ENCODE results near the gene CCDC146. TPM values are rescaled to one million over a fixed set of nuclear protein-coding genes. Genes with fewer than 3 reads are reported as not detected.
"Not testable (repeated sequence)": the region's sequence is repeated elsewhere in the genome, so short reads cannot be mapped to it uniquely, and the experiment has no call there.

Gene CCDC146
- total RNA-seq, 1 experiment from 2014 or later, result 1.4 TPM

- H3K27ac Mint-ChIP-seq (ENCODE audit: unreplicated experiment), result no peak overlapping the region
- Histone ChIP-seq H3K9me3 (no peaks in the 10 kb centered on the region), H3K4me3 (ENCODE audit: low read depth, low read length) (no peak overlapping the region), H3K36me3 (ENCODE audit: control insufficient read depth, insufficient read depth, low read length) (no peaks in the 10 kb centered on the region), H3K27me3 (replicated peaks; ENCODE audit: control insufficient read depth, insufficient read depth, low read length) (no peaks in the 10 kb centered on the region), H3K4me1 (no peaks in the 10 kb centered on the region)
- intact Hi-C loops (cut with micrococcal nuclease; ENCODE audit: unreplicated experiment), result no loop called here
- no peaks in the 10 kb centered on the region for H3K4me1 Mint-ChIP-seq (ENCODE audit: low read depth, unreplicated experiment)
- peaks cover 9% of the 10 kb centered on the region for H3K9me3 Mint-ChIP-seq (ENCODE audit: unreplicated experiment)
- DNase-seq, result no peak
- POLR2A ChIA-PET, result no interaction called here
- no peak overlapping the region for H3K4me3 Mint-ChIP-seq (ENCODE audit: unreplicated experiment)
- no TSS peak for BruUV-seq (replicated peaks)
- no peaks in the 10 kb centered on the region for H3K36me3 Mint-ChIP-seq (ENCODE audit: insufficient read depth, unreplicated experiment)
- CTCF ChIA-PET, result interaction anchor here (0.5 kb wide), 1 partner anchor 905 kb away, joined by 3 read pairs; no protein-coding TSS in a partner anchor
- no peak for TF ChIP-seq CTCF (IDR thresholded peaks at IDR 0.05; ENCODE audit: insufficient read depth in 1 of 2, low read depth in 1 of 2, low read length in 1 of 2, severe bottlenecking in 1 of 2, unreplicated experiment in 1 of 2)
- no peaks in the 10 kb centered on the region for H3K27me3 Mint-ChIP-seq (ENCODE audit: insufficient read depth, unreplicated experiment)
Measured at GRCh38 chr7:77270094-77270480, 147.7 kb downstream of the CCDC146 start.

GRCh38 chr7:77271766-77272165 lies 149.4 kb downstream of the CCDC146 start:
- Histone ChIP-seq H3K27me3 (replicated peaks; ENCODE audit: control insufficient read depth, insufficient read depth, low read length) (no peaks in the 10 kb centered on the region), H3K4me1 (no peaks in the 10 kb centered on the region), H3K9me3 (no peaks in the 10 kb centered on the region), H3K36me3 (ENCODE audit: control insufficient read depth, insufficient read depth, low read length) (no peaks in the 10 kb centered on the region), H3K4me3 (ENCODE audit: low read depth, low read length) (no peak overlapping the region)
- intact Hi-C loops (cut with micrococcal nuclease; ENCODE audit: unreplicated experiment), result no loop called here
- DNase-seq, result no peak
- no TSS peak for BruUV-seq (replicated peaks)
- no peaks in the 10 kb centered on the region for H3K36me3 Mint-ChIP-seq (ENCODE audit: insufficient read depth, unreplicated experiment)
- no peak for TF ChIP-seq CTCF (IDR thresholded peaks at IDR 0.05; ENCODE audit: insufficient read depth in 1 of 2, low read depth in 1 of 2, low read length in 1 of 2, severe bottlenecking in 1 of 2, unreplicated experiment in 1 of 2)
- peaks cover 9% of the 10 kb centered on the region for H3K9me3 Mint-ChIP-seq (ENCODE audit: unreplicated experiment)
- H3K27me3 Mint-ChIP-seq (ENCODE audit: insufficient read depth, unreplicated experiment), result peaks cover 3% of the 10 kb centered on the region
- no peaks in the 10 kb centered on the region for H3K4me1 Mint-ChIP-seq (ENCODE audit: low read depth, unreplicated experiment)
- CTCF ChIA-PET, result no interaction called here
- POLR2A ChIA-PET, result no interaction called here
- no peak overlapping the region for H3K27ac Mint-ChIP-seq (ENCODE audit: unreplicated experiment)
- no peak overlapping the region for H3K4me3 Mint-ChIP-seq (ENCODE audit: unreplicated experiment)

DNA sequence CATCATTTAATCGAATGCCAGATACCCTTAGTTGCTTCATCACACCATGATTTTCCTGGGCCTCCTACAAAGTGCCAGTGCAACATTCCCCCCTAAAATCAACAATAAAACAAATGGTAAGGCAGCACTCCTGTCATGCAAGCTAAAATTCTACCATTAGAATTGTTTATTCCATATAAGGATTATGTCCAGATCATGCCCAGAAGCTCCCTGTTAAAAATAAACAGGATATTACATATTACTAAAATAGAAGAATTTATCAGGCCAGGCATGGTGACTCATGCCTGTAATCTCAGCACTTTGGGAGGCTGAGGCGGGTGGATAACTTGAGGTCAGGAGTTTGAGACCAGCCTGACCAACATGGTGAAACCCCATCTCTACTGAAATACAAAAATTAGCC lies 153.2 kb downstream of the CCDC146 start:
- intact Hi-C loops (cut with micrococcal nuclease; ENCODE audit: unreplicated experiment); H3K36me3 Mint-ChIP-seq (ENCODE audit: insufficient read depth, unreplicated experiment); CTCF ChIA-PET: not testable (repeated sequence)

DNA sequence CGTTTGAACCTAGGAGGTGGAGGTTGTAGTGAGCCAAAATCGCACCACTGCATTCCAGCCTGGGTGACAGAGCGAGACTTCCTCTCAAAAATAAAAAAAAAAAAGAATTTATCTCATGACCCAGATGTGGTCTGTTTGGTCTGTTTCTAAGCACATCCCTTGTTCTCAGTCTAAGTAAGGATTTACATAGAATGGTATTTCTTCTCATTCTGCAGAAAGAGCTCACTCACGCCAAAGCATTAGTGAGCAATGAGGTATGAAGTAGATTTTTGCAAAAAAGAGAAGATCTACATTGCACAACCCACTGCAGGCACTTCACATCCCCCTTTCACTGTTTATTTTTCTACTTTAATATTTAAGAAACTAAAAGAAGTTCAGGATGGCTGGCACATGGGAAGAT lies 153.7 kb downstream of the CCDC146 start:
- intact Hi-C loops (cut with micrococcal nuclease; ENCODE audit: unreplicated experiment), result no loop called here
- POLR2A ChIA-PET, result no interaction called here
- no TSS peak for BruUV-seq (replicated peaks)

More for the DNA sequence above, 153.2 kb downstream of the CCDC146 start:
- H3K36me3 ChIP-seq (ENCODE audit: control insufficient read depth, insufficient read depth, low read length); H3K9me3 Mint-ChIP-seq (ENCODE audit: unreplicated experiment); POLR2A ChIA-PET; H3K4me3 ChIP-seq (ENCODE audit: low read depth, low read length); H3K4me1 ChIP-seq; H3K27me3 ChIP-seq (replicated peaks; ENCODE audit: control insufficient read depth, insufficient read depth, low read length); H3K4me3 Mint-ChIP-seq (ENCODE audit: unreplicated experiment); H3K27ac Mint-ChIP-seq (ENCODE audit: unreplicated experiment); H3K4me1 Mint-ChIP-seq (ENCODE audit: low read depth, unreplicated experiment); H3K27me3 Mint-ChIP-seq (ENCODE audit: insufficient read depth, unreplicated experiment); BruUV-seq (replicated peaks); H3K9me3 ChIP-seq; DNase-seq: not testable (repeated sequence)

More for the DNA sequence above, 153.7 kb downstream of the CCDC146 start:
- Histone ChIP-seq H3K27me3 (replicated peaks; ENCODE audit: control insufficient read depth, insufficient read depth, low read length) (no peaks in the 10 kb centered on the region), H3K9me3 (no peaks in the 10 kb centered on the region), H3K4me3 (ENCODE audit: low read depth, low read length) (no peak overlapping the region), H3K4me1 (no peaks in the 10 kb centered on the region), H3K36me3 (ENCODE audit: control insufficient read depth, insufficient read depth, low read length) (no peaks in the 10 kb centered on the region)
- DNase-seq, result no peak
- Mint-ChIP-seq H3K27ac (ENCODE audit: unreplicated experiment) (no peak overlapping the region), H3K27me3 (ENCODE audit: insufficient read depth, unreplicated experiment) (peaks cover 8% of the 10 kb centered on the region), H3K4me1 (ENCODE audit: low read depth, unreplicated experiment) (no peaks in the 10 kb centered on the region), H3K36me3 (ENCODE audit: insufficient read depth, unreplicated experiment) (no peaks in the 10 kb centered on the region), H3K9me3 (ENCODE audit: unreplicated experiment) (no peaks in the 10 kb centered on the region), H3K4me3 (ENCODE audit: unreplicated experiment) (no peak overlapping the region)
- TF ChIP-seq CTCF (IDR thresholded peaks at IDR 0.05; ENCODE audit: insufficient read depth in 1 of 2, low read depth in 1 of 2, low read length in 1 of 2, severe bottlenecking in 1 of 2, unreplicated experiment in 1 of 2), result no peak
- CTCF ChIA-PET, result no interaction called here

Measured in Caco-2 (cell line).